ENCODE results near the gene SOSTDC1.

GRCh38 chr7:16432425-16432731, 33.2 kb downstream of the SOSTDC1 start:
- TF ChIP-seq CTCF (conservative IDR thresholded peaks at IDR 0.05; ENCODE audit: low read length) (no peak), EZH2phosphoT487 (IDR thresholded peaks at IDR 0.05; ENCODE audit: borderline replicate concordance) (no peak)

Data from Loucy (cell line).